Activated CD8-positive, alpha-beta T cell treated with anti-CD3 and anti-CD28 coated beads for 36 hours (primary cell): ENCODE results near the gene PPP2R3A. TPM values are rescaled to one million over a fixed set of nuclear protein-coding genes. Genes with fewer than 3 reads are reported as not detected.
"Not testable (repeated sequence)": the region's sequence is repeated elsewhere in the genome, so short reads cannot be mapped to it uniquely, and the experiment has no call there.

Source experiments
- ATAC-seq: fragments of 200-7000 bp; cut with Tn5 transposase; one replicate; pipeline ENCODE4 v1.10.0; 2021; ENCODE audit warnings: mild to moderate bottlenecking, moderate library complexity
- CTCF ChIA-PET: fragments of 350-600 bp; sonication (Branson Sonifier 250); formaldehyde crosslinking; loops from one replicate; lab custom pipeline; 2021; ENCODE audit warnings: antibody characterized with exemption; lab: Charles Lee
- POLR2A ChIA-PET: fragments of 350-600 bp; sonication (Branson Sonifier 250); formaldehyde crosslinking; loops from one replicate; lab custom pipeline; 2021; ENCODE audit warnings: antibody characterized with exemption; lab: Charles Lee
- DNase-seq: peaks from one replicate; pipeline ENCODE4 v3.0.0-alpha.2; 2020
- H3K27ac Mint-ChIP-seq: one replicate; pipeline ENCODE4 v1.8.0; 2021; ENCODE audit warnings: mild to moderate bottlenecking, mixed read lengths
- H3K27me3 Mint-ChIP-seq: one replicate; pipeline ENCODE4 v1.8.0; 2021; ENCODE audit warnings: mixed read lengths
- H3K36me3 Mint-ChIP-seq: one replicate; pipeline ENCODE4 v1.8.0; 2021; ENCODE audit warnings: low read depth, mixed read lengths
- H3K4me1 Mint-ChIP-seq: one replicate; pipeline ENCODE4 v1.8.0; 2021; ENCODE audit warnings: low read depth, mixed read lengths
- H3K4me3 Mint-ChIP-seq: one replicate; pipeline ENCODE4 v1.8.0; 2021; ENCODE audit warnings: mild to moderate bottlenecking, moderate library complexity, mixed read lengths
- H3K9me3 Mint-ChIP-seq: one replicate; pipeline ENCODE4 v1.8.0; 2021; ENCODE audit warnings: mixed read lengths
- intact Hi-C: fragments of 100-400 bp; cut with micrococcal nuclease; formaldehyde crosslinking; loops from one replicate; pipeline ENCODE4 v1.10.0; 2022
- total RNA-seq, 2 experiments: library from RNA; stranded (reverse); gene quantifications; one replicate each; pipeline ENCODE4 v1.2.3, GENCODE V29; 2021
- TF ChIP-seq, protein P1 (sequence below): fragments of 200-600 bp; IDR thresholded peaks from one replicate; pipeline ENCODE4 v1.8.0; 2022; ENCODE audit warnings: antibody characterized with exemption, mild to moderate bottlenecking

Gene PPP2R3A
- total RNA-seq, 2 experiments from 2014 or later: 0.16 to 0.51 TPM

DNA sequence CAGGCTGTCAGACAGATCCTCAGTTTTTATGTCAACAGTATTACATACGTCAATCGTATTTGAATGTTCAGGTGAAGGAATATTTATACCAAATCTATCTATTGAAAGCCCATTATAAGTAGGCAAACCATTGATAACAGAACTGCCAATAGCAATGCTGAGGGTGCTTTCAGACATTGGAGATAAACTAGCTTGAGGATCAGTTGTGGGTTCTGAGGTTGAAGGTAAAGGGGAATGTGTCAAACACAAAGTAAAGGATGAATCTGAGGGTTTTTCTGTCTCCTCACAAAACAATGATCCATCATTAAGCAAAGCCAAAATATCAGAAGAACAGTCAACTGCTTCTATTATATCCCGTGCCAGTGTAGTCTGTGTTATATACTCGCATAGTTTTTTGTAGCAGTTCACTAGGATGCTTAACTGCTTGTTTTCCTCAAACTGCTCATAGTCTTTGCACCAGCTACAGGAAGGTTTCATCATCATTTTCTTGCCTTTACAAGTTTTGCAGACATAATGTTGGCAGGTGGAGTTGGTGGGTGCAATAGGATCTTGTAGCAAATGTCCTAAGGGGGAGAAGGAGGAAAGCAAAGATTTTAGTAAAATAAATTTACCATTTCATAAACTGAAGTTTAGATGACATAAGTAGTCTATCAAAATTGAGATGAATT lies 186.8 kb downstream of the PPP2R3A start:
- peak overlapping the region; percentile 47 for H3K27ac Mint-ChIP-seq
- DNase-seq (no peak), ATAC-seq (peak; percentile 21)
- H3K27me3 Mint-ChIP-seq: no peaks in the 10 kb centered on the region
- TF ChIP-seq, protein P1, sequence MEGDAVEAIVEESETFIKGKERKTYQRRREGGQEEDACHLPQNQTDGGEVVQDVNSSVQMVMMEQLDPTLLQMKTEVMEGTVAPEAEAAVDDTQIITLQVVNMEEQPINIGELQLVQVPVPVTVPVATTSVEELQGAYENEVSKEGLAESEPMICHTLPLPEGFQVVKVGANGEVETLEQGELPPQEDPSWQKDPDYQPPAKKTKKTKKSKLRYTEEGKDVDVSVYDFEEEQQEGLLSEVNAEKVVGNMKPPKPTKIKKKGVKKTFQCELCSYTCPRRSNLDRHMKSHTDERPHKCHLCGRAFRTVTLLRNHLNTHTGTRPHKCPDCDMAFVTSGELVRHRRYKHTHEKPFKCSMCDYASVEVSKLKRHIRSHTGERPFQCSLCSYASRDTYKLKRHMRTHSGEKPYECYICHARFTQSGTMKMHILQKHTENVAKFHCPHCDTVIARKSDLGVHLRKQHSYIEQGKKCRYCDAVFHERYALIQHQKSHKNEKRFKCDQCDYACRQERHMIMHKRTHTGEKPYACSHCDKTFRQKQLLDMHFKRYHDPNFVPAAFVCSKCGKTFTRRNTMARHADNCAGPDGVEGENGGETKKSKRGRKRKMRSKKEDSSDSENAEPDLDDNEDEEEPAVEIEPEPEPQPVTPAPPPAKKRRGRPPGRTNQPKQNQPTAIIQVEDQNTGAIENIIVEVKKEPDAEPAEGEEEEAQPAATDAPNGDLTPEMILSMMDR: no peak
- H3K4me1 Mint-ChIP-seq: peaks cover 64% of the 10 kb centered on the region
- CTCF ChIA-PET: no interaction called here
- peaks cover 37% of the 10 kb centered on the region for H3K36me3 Mint-ChIP-seq
- intact Hi-C loops: no loop called here
- POLR2A ChIA-PET: no interaction called here
- H3K4me3 Mint-ChIP-seq: no peak overlapping the region
- no peaks in the 10 kb centered on the region for H3K9me3 Mint-ChIP-seq

DNA sequence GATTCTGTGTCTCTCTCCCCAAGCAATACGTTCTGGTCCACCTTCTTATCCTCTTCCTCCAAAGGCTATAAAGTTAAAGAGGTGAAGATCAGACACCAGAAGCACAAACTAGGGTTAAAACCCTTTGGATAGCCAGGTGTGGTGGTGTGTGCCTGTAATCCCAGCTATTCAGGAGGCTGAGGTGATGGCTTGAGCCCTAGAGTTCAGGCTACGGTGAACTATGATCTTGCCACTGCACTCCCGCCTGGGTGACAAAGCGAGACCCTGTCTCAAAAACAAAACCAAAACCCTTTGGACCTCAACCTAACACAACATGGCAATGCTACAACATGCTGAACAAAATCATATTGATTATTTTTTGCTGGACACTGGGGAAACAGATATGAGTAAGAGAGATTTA lies 187.4 kb downstream of the PPP2R3A start:
- Mint-ChIP-seq H3K4me3 (no peak overlapping the region), H3K4me1 (peaks cover 65% of the 10 kb centered on the region), H3K36me3 (peaks cover 38% of the 10 kb centered on the region), H3K27me3 (no peaks in the 10 kb centered on the region), H3K9me3 (no peaks in the 10 kb centered on the region), H3K27ac (peak overlapping the region; percentile 47)
- DNase-seq (no peak), ATAC-seq (no peak)
- ChIA-PET CTCF (interaction anchor here (1.3 kb wide), 1 partner anchor 31 kb away, joined by 3 read pairs; no protein-coding TSS in a partner anchor), POLR2A (no interaction called here)
- TF ChIP-seq, protein P1: no peak
- intact Hi-C loops: no loop called here

DNA sequence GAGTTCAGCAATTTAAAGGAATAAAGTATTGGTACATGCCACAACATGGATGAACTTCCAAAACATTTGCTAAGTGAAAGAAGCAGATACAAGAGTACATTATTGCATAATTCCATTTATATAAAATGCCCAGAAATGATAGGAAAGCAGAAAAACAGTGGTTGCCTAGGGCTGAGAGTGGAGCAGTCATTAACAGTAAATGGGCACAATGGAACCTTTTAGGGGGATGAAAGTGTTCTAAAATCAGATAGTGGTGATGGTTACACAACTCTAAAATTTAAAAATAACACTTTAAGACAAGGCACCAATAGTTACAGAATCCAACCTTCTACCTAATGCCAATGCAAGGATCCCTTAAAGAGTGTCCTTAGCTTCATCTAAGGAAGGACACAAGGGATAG lies 196.0 kb downstream of the PPP2R3A start:
- TF ChIP-seq, protein P1: no peak
- no peak for ATAC-seq
- Mint-ChIP-seq H3K9me3 (peaks cover 4% of the 10 kb centered on the region), H3K4me3 (no peak overlapping the region), H3K36me3 (peaks cover 37% of the 10 kb centered on the region), H3K4me1 (peaks cover 53% of the 10 kb centered on the region), H3K27ac (peak overlapping the region; percentile 1), H3K27me3 (no peaks in the 10 kb centered on the region)
- intact Hi-C loops: no loop called here
- DNase-seq: no peak
- ChIA-PET CTCF (interaction anchor here (1.5 kb wide), 1 partner anchor 32 kb away, joined by 4 read pairs; no protein-coding TSS in a partner anchor), POLR2A (interaction anchor here (0.6 kb wide), 1 partner anchor 51 kb away, joined by 3 read pairs; no protein-coding TSS in a partner anchor)

DNA sequence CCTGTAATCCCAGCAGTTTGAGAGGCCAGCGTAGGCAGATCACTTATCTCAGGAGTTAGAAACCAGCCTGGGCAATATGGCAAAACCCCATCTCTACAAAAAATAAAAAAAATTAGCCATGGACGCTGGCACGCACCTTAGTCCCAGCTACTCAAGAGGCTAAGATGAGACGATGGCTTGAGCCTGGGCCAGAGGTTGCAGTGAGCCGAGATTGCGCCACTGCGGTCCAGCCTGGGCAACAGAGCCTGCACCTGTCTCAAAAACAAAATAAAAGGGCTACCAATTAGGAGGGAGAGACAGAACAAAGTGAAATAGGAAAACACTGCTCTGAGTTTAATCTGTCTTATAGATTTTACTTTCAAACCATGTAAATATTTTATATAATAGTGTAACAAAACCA lies 196.8 kb downstream of the PPP2R3A start:
- POLR2A ChIA-PET: interaction anchor here (1.4 kb wide), 1 partner anchor 20 kb away, joined by 4 read pairs; no protein-coding TSS in a partner anchor
- DNase-seq (no peak), ATAC-seq (no peak)
- peak overlapping the region; percentile 55 for H3K27ac Mint-ChIP-seq
- CTCF ChIA-PET: interaction anchor here (1.5 kb wide), 1 partner anchor 31 kb away, joined by 4 read pairs; no protein-coding TSS in a partner anchor
- H3K27me3 Mint-ChIP-seq: no peaks in the 10 kb centered on the region
- H3K9me3 Mint-ChIP-seq: peaks cover 4% of the 10 kb centered on the region
- peaks cover 36% of the 10 kb centered on the region for H3K36me3 Mint-ChIP-seq
- H3K4me1 Mint-ChIP-seq: peaks cover 60% of the 10 kb centered on the region
- intact Hi-C loops: no loop called here
- TF ChIP-seq, protein P1: no peak
- no peak overlapping the region for H3K4me3 Mint-ChIP-seq

- H3K9me3 Mint-ChIP-seq, H3K27me3 Mint-ChIP-seq, intact Hi-C loops, DNase-seq, ATAC-seq, H3K4me3 Mint-ChIP-seq: not testable (repeated sequence)
- Mint-ChIP-seq H3K36me3 (peaks cover 33% of the 10 kb centered on the region), H3K27ac (peak overlapping the region; percentile 76), H3K4me1 (peaks cover 62% of the 10 kb centered on the region)
- POLR2A ChIA-PET: interaction anchor here (0.6 to 1.5 kb wide), 3 partner anchors 19 to 369 kb away, joined by 3 to 4 read pairs (median 3); no protein-coding TSS in a partner anchor
- CTCF ChIA-PET: interaction anchor here (0.7 kb wide), 1 partner anchor 140 kb away, joined by 4 read pairs; no protein-coding TSS in a partner anchor
These were observed 198.1 kb downstream of the PPP2R3A start for GRCh38 chr3:136163607-136164006.
